HepG2 (cell line): ENCODE data around the gene CAMTA1. TPM values are rescaled to one million over a fixed set of nuclear protein-coding genes. Genes with fewer than 3 reads are reported as not detected.

Experiments used
- ARNT ChIP-seq: fragments of 450-650 bp; IDR thresholded peaks from 2 replicates; pipeline ENCODE4 v1.6.1; 2017
- ATF7 ChIP-seq, 2 experiments: fragments of 450-650 bp in 1 of 2; sonication (generic) in 1 of 2; formaldehyde crosslinking in 1 of 2; IDR thresholded peaks; 2 replicates each; pipeline versions ENCODE4 v1.4.0 to v1.6.1; 2016 to 2020; ENCODE audit warnings: antibody characterized with exemption in 1 of 2, mild to moderate bottlenecking in 1 of 2, missing genetic modification reagents in 1 of 2
- ELF1 ChIP-seq: sonication (generic); formaldehyde crosslinking; IDR thresholded peaks from 2 replicates; pipeline ENCODE4 v1.4.0; 2020; ENCODE audit warnings: missing genetic modification reagents
- GTF2F1 ChIP-seq: fragments of 150-350 bp; IDR thresholded peaks from 2 replicates; pipeline ENCODE4 v1.6.1; 2014; ENCODE audit warnings: low read length
- HNRNPUL1 ChIP-seq: fragments of 200-400 bp; formaldehyde crosslinking; IDR thresholded peaks from 2 replicates; pipeline ENCODE4 v1.6.1; 2017; ENCODE audit warnings: low read depth, mild to moderate bottlenecking, low read length, moderate library complexity
- KLF15 ChIP-seq: sonication (generic); formaldehyde crosslinking; IDR thresholded peaks from 2 replicates; pipeline ENCODE4 v1.8.1; 2023; ENCODE audit warnings: borderline replicate concordance, mild to moderate bottlenecking, inconsistent platforms, missing genetic modification reagents, mixed read lengths
- MBNL3 ChIP-seq: fragments of 250-450 bp; sonication (Bioruptor Pico); conservative IDR thresholded peaks from 2 replicates; pipeline ENCODE4 v1.8.0; 2022; ENCODE audit warnings: mild to moderate bottlenecking, inconsistent platforms
- TBX3 ChIP-seq: fragments of 450-650 bp; IDR thresholded peaks from 2 replicates; pipeline ENCODE4 v1.6.1; 2017; ENCODE audit warnings: antibody characterized with exemption, mild to moderate bottlenecking, inconsistent platforms, borderline replicate concordance
- TEAD2 ChIP-seq: sonication (generic); formaldehyde crosslinking; IDR thresholded peaks from 2 replicates; pipeline ENCODE4 v1.9.0; 2021; ENCODE audit warnings: missing genetic modification reagents
- WIZ ChIP-seq: sonication (generic); formaldehyde crosslinking; IDR thresholded peaks from 2 replicates; pipeline ENCODE4 v1.5.1; 2020; ENCODE audit warnings: mild to moderate bottlenecking, missing genetic modification reagents
- ZNF136 ChIP-seq: sonication (generic); formaldehyde crosslinking; IDR thresholded peaks from 2 replicates; pipeline ENCODE4 v1.8.1; 2022; ENCODE audit warnings: low read depth, mild to moderate bottlenecking, moderate library complexity, missing genetic modification reagents
- ZNF451 ChIP-seq: sonication (generic); formaldehyde crosslinking; IDR thresholded peaks from 2 replicates; pipeline ENCODE4 v1.5.0; 2020; ENCODE audit warnings: mild to moderate bottlenecking, missing genetic modification reagents
- ZNF572 ChIP-seq: sonication (generic); formaldehyde crosslinking; IDR thresholded peaks from 2 replicates; pipeline ENCODE4 v1.5.1; 2020; ENCODE audit warnings: mild to moderate bottlenecking, missing genetic modification reagents
- ZNF7 ChIP-seq: IDR thresholded peaks from 2 replicates; pipeline ENCODE4 v1.6.1; 2016; ENCODE audit warnings: missing biosample characterization, missing genetic modification reagents
- polyA plus RNA-seq, 8 experiments: library from polyadenylated mRNA; depleted of rRNA in 3 of 8; stranded (reverse) in 7 of 8; unstranded in 1 of 8; fragments of >200 nt; fragmentation: Illumina TruSeq in 4 of 8; extraction: Trizol in 4 of 8; gene quantifications; 2 replicates each; pipeline versions ENCODE4 v1.2.1 to v1.2.3, GENCODE V29; 2011 to 2016; ENCODE audit warnings: low read depth in 4 of 8, missing spikeins in 1 of 8, mixed read lengths in 1 of 8; ENCODE audit not compliant: insufficient read depth in 1 of 8
- total RNA-seq, 5 experiments: library from RNA; depleted of rRNA; stranded (reverse); fragments of >200 nt; fragmentation: Illumina TruSeq; extraction: Trizol; gene quantifications; 2 replicates each; pipeline ENCODE4 v1.2.3, GENCODE V29; 2016; ENCODE audit warnings: low read depth in 1 of 5
- TF ChIP-seq, protein P1 (sequence below): sonication (generic); formaldehyde crosslinking; IDR thresholded peaks from 2 replicates; pipeline ENCODE4 v1.4.0; 2020; ENCODE audit warnings: missing genetic modification reagents
- TF ChIP-seq, protein P2 (sequence below): sonication (generic); formaldehyde crosslinking; IDR thresholded peaks from 2 replicates; pipeline ENCODE4 v1.8.0; 2022; ENCODE audit warnings: mild to moderate bottlenecking, missing genetic modification reagents; ENCODE audit not compliant: insufficient replicate concordance
- TF ChIP-seq, protein P3 (sequence below): sonication (generic); formaldehyde crosslinking; IDR thresholded peaks from 2 replicates; pipeline ENCODE4 v1.5.0; 2020; ENCODE audit warnings: mild to moderate bottlenecking, missing genetic modification reagents
- TF ChIP-seq, protein P4 (sequence below): sonication (generic); formaldehyde crosslinking; IDR thresholded peaks from 2 replicates; pipeline ENCODE4 v1.4.0; 2020; ENCODE audit warnings: missing genetic modification reagents
- TF ChIP-seq, protein P5 (sequence below): sonication (generic); formaldehyde crosslinking; IDR thresholded peaks from 2 replicates; pipeline ENCODE4 v1.5.0; 2020; ENCODE audit warnings: missing genetic modification reagents

The CAMTA1 gene
- total and polyA plus RNA-seq, 2 of the 13 experiments (the other 11 are each of a cell fraction or from before 2014, with no cell fraction given) = 25.0 to 36.4 TPM

DNA sequence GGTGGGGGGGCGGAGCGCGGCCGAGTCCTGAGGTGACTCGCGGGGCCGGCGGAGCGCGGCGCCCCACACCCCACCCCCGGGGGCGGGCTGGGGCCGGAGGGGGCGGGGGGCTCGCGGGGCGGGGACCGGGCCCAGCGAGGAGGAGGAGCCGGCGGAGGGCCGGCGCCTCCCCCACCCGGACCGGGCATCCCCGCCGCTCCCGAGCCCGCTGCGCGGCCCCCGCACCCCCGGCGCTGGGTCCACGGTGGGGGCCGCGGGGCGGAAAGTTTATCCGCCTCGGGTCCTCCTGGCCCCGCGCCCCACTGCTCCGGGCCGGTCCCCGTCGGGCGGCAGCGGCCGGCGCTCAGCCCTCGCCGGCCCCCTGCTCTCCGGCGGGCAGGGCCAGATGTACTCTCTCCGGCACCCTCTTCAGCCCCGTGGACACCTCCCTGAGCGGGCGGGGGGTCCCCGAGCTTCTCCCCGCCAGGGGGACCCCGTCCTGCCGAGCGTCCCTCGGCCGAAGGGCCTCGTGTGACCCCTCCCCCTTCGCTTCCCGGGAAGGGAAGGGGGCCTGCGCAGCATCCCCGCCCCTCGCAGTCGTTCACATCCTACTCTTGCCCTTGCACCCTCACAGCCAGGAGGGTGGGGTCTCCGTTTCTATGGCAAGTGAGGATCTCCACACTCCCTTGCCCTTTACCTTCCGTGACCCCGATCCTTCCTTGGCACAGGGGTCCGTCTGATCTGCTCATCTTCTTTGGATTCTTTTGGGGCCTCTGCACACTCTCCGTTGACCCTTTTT is 663 bp downstream of the CAMTA1 start (continued):
- TF ChIP-seq, protein P1, sequence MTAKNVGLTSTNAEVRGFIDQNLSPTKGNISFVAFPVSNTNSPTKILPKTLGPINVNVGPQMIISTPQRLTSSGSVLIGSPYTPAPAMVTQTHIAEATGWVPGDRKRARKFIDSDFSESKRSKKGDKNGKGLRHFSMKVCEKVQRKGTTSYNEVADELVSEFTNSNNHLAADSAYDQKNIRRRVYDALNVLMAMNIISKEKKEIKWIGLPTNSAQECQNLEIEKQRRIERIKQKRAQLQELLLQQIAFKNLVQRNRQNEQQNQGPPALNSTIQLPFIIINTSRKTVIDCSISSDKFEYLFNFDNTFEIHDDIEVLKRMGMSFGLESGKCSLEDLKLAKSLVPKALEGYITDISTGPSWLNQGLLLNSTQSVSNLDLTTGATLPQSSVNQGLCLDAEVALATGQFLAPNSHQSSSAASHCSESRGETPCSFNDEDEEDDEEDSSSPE (CRISPR knock-in tag) = no peak
- TF ChIP-seq, protein P2, sequence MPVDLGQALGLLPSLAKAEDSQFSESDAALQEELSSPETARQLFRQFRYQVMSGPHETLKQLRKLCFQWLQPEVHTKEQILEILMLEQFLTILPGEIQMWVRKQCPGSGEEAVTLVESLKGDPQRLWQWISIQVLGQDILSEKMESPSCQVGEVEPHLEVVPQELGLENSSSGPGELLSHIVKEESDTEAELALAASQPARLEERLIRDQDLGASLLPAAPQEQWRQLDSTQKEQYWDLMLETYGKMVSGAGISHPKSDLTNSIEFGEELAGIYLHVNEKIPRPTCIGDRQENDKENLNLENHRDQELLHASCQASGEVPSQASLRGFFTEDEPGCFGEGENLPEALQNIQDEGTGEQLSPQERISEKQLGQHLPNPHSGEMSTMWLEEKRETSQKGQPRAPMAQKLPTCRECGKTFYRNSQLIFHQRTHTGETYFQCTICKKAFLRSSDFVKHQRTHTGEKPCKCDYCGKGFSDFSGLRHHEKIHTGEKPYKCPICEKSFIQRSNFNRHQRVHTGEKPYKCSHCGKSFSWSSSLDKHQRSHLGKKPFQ = no peak
- no peak for TF ChIP-seq MBNL3 (CRISPR knock-in tag)
- TF ChIP-seq TEAD2 = no peak
- no peak for TF ChIP-seq ZNF572
- no peak for TF ChIP-seq ATF7 (IDR thresholded peaks at IDR 0.05)
- TF ChIP-seq ATF7 (CRISPR knock-in tag; IDR thresholded peaks at IDR 0.05) = no peak
- TF ChIP-seq, protein P3, sequence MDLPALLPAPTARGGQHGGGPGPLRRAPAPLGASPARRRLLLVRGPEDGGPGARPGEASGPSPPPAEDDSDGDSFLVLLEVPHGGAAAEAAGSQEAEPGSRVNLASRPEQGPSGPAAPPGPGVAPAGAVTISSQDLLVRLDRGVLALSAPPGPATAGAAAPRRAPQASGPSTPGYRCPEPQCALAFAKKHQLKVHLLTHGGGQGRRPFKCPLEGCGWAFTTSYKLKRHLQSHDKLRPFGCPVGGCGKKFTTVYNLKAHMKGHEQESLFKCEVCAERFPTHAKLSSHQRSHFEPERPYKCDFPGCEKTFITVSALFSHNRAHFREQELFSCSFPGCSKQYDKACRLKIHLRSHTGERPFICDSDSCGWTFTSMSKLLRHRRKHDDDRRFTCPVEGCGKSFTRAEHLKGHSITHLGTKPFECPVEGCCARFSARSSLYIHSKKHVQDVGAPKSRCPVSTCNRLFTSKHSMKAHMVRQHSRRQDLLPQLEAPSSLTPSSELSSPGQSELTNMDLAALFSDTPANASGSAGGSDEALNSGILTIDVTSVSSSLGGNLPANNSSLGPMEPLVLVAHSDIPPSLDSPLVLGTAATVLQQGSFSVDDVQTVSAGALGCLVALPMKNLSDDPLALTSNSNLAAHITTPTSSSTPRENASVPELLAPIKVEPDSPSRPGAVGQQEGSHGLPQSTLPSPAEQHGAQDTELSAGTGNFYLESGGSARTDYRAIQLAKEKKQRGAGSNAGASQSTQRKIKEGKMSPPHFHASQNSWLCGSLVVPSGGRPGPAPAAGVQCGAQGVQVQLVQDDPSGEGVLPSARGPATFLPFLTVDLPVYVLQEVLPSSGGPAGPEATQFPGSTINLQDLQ (CRISPR knock-in tag) = no peak
- no peak for TF ChIP-seq ELF1 (CRISPR knock-in tag)
- TF ChIP-seq ARNT = no peak
- no peak for TF ChIP-seq ZNF136 (CRISPR knock-in tag)
- TF ChIP-seq, protein P4, sequence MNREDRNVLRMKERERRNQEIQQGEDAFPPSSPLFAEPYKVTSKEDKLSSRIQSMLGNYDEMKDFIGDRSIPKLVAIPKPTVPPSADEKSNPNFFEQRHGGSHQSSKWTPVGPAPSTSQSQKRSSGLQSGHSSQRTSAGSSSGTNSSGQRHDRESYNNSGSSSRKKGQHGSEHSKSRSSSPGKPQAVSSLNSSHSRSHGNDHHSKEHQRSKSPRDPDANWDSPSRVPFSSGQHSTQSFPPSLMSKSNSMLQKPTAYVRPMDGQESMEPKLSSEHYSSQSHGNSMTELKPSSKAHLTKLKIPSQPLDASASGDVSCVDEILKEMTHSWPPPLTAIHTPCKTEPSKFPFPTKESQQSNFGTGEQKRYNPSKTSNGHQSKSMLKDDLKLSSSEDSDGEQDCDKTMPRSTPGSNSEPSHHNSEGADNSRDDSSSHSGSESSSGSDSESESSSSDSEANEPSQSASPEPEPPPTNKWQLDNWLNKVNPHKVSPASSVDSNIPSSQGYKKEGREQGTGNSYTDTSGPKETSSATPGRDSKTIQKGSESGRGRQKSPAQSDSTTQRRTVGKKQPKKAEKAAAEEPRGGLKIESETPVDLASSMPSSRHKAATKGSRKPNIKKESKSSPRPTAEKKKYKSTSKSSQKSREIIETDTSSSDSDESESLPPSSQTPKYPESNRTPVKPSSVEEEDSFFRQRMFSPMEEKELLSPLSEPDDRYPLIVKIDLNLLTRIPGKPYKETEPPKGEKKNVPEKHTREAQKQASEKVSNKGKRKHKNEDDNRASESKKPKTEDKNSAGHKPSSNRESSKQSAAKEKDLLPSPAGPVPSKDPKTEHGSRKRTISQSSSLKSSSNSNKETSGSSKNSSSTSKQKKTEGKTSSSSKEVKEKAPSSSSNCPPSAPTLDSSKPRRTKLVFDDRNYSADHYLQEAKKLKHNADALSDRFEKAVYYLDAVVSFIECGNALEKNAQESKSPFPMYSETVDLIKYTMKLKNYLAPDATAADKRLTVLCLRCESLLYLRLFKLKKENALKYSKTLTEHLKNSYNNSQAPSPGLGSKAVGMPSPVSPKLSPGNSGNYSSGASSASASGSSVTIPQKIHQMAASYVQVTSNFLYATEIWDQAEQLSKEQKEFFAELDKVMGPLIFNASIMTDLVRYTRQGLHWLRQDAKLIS (CRISPR knock-in tag) = no peak
- TF ChIP-seq TBX3 = no peak
- no peak for TF ChIP-seq KLF15 (CRISPR knock-in tag)
- no peak for TF ChIP-seq HNRNPUL1
- no peak for TF ChIP-seq ZNF451 (CRISPR knock-in tag)
- no peak for TF ChIP-seq GTF2F1
- TF ChIP-seq ZNF7 (CRISPR knock-in tag) = no peak
- TF ChIP-seq, protein P5, sequence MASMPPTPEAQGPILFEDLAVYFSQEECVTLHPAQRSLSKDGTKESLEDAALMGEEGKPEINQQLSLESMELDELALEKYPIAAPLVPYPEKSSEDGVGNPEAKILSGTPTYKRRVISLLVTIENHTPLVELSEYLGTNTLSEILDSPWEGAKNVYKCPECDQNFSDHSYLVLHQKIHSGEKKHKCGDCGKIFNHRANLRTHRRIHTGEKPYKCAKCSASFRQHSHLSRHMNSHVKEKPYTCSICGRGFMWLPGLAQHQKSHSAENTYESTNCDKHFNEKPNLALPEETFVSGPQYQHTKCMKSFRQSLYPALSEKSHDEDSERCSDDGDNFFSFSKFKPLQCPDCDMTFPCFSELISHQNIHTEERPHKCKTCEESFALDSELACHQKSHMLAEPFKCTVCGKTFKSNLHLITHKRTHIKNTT (CRISPR knock-in tag) = no peak
- no peak for TF ChIP-seq WIZ (CRISPR knock-in tag)
